ENCODE data around the gene SLMAP. TPM values are rescaled to one million over a fixed set of nuclear protein-coding genes. Genes with fewer than 3 reads are reported as not detected.
"Not testable (repeated sequence)": the region's sequence is repeated elsewhere in the genome, so short reads cannot be mapped to it uniquely, and the experiment has no call there.

Gene SLMAP
- polyA plus RNA-seq, 4 donors, result 24.7 to 39.8 (median 32.7) TPM

- peak; percentile 57 for FAIRE-seq
- Histone ChIP-seq H3K9me3 (ENCODE audit: control insufficient read depth in 2 of 2, insufficient read depth in 1 of 2, low read depth in 1 of 2, low read length in 1 of 2) (no peaks in the 10 kb centered on the region), H3K27ac (ENCODE audit: low read depth in 1 of 3, low read length in 2 of 3) (no peak overlapping the region), H3K27me3 (ENCODE audit: control insufficient read depth in 3 of 3, insufficient read depth in 3 of 3, low read length in 3 of 3) (no peaks in the 10 kb centered on the region), H3K4me3 (ENCODE audit: low read depth in 1 of 3, low read length in 3 of 3) (no peak overlapping the region), H3K4me1 (ENCODE audit: control insufficient read depth in 3 of 3, insufficient read depth in 2 of 3, low read depth in 1 of 3, low read length in 2 of 3) (no peaks in the 10 kb centered on the region), H3K36me3 (ENCODE audit: control insufficient read depth in 3 of 3, insufficient read depth in 2 of 3, low read depth in 1 of 3, low read length in 3 of 3) (peaks cover 0 to 31% (median 2%) of the 10 kb centered on the region in 3 donors)
- peak; percentile 8 to 31 for DNase-seq
- 91 to 97% (median 96%) methylated on average over 1 of the region's 1 CpG for WGBS, 3 donors
These were observed 96.8 kb downstream of the SLMAP start for GRCh38 chr3:57852896-57853295.

- peaks cover 0 to 36% (median 4%) of the 10 kb centered on the region in 3 donors for H3K36me3 ChIP-seq (ENCODE audit: control insufficient read depth in 3 of 3, insufficient read depth in 2 of 3, low read depth in 1 of 3, low read length in 3 of 3)
- no peaks in the 10 kb centered on the region for H3K9me3 ChIP-seq (ENCODE audit: control insufficient read depth in 2 of 2, insufficient read depth in 1 of 2, low read depth in 1 of 2, low read length in 1 of 2)
- no peaks in the 10 kb centered on the region for H3K4me1 ChIP-seq (ENCODE audit: control insufficient read depth in 3 of 3, insufficient read depth in 2 of 3, low read depth in 1 of 3, low read length in 2 of 3)
- H3K27ac ChIP-seq (ENCODE audit: low read depth in 1 of 3, low read length in 2 of 3), result no peak overlapping the region
- DNase-seq (no peak), FAIRE-seq (no peak)
- no peak overlapping the region for H3K4me3 ChIP-seq (ENCODE audit: low read depth in 1 of 3, low read length in 3 of 3)
- H3K27me3 ChIP-seq (ENCODE audit: control insufficient read depth in 3 of 3, insufficient read depth in 3 of 3, low read length in 3 of 3), result no peaks in the 10 kb centered on the region
- 85 to 100% (median 100%) methylated on average over 1 of the region's 1 CpG for WGBS, 3 donors
These were observed 99.2 kb downstream of the SLMAP start for GRCh38 chr3:57855281-57855680.

- no peak overlapping the region for H3K27ac ChIP-seq (ENCODE audit: low read depth in 1 of 3, low read length in 2 of 3)
- FAIRE-seq, result no peak
- no peak overlapping the region for H3K4me3 ChIP-seq (ENCODE audit: low read depth in 1 of 3, low read length in 3 of 3)
- H3K9me3 ChIP-seq (ENCODE audit: control insufficient read depth in 2 of 2, insufficient read depth in 1 of 2, low read depth in 1 of 2, low read length in 1 of 2), result no peaks in the 10 kb centered on the region
- peaks cover 0 to 31% (median 4%) of the 10 kb centered on the region in 3 donors for H3K36me3 ChIP-seq (ENCODE audit: control insufficient read depth in 3 of 3, insufficient read depth in 2 of 3, low read depth in 1 of 3, low read length in 3 of 3)
- no peaks in the 10 kb centered on the region for H3K4me1 ChIP-seq (ENCODE audit: control insufficient read depth in 3 of 3, insufficient read depth in 2 of 3, low read depth in 1 of 3, low read length in 2 of 3)
- no peaks in the 10 kb centered on the region for H3K27me3 ChIP-seq (ENCODE audit: control insufficient read depth in 3 of 3, insufficient read depth in 3 of 3, low read length in 3 of 3)
- no peak for DNase-seq
- WGBS, 3 donors, result 89 to 95% (median 91%) methylated on average over 4 of the region's 4 CpGs
These were observed 99.8 kb downstream of the SLMAP start for GRCh38 chr3:57855943-57856342.

- Histone ChIP-seq H3K27me3 (ENCODE audit: control insufficient read depth in 3 of 3, insufficient read depth in 3 of 3, low read length in 3 of 3) (no peaks in the 10 kb centered on the region), H3K9me3 (ENCODE audit: control insufficient read depth in 2 of 2, insufficient read depth in 1 of 2, low read depth in 1 of 2, low read length in 1 of 2) (no peaks in the 10 kb centered on the region), H3K36me3 (ENCODE audit: control insufficient read depth in 3 of 3, insufficient read depth in 2 of 3, low read depth in 1 of 3, low read length in 3 of 3) (peaks cover 0 to 27% (median 4%) of the 10 kb centered on the region in 3 donors), H3K27ac (ENCODE audit: low read depth in 1 of 3, low read length in 2 of 3) (no peak overlapping the region), H3K4me3 (ENCODE audit: low read depth in 1 of 3, low read length in 3 of 3) (no peak overlapping the region), H3K4me1 (ENCODE audit: control insufficient read depth in 3 of 3, insufficient read depth in 2 of 3, low read depth in 1 of 3, low read length in 2 of 3) (no peaks in the 10 kb centered on the region)
- DNase-seq (no peak), FAIRE-seq (no peak)
- WGBS, 3 donors, result 58 to 71% (median 62%) methylated on average over 2 of the region's 2 CpGs
These were observed 100.6 kb downstream of the SLMAP start for GRCh38 chr3:57856675-57857074.

GRCh38 chr3:57862894-57863293, 106.8 kb downstream of the SLMAP start:
- DNase-seq (no peak), FAIRE-seq (no peak)
- H3K9me3 ChIP-seq (ENCODE audit: control insufficient read depth in 2 of 2, insufficient read depth in 1 of 2, low read depth in 1 of 2, low read length in 1 of 2), result no peaks in the 10 kb centered on the region
- no peaks in the 10 kb centered on the region for H3K27me3 ChIP-seq (ENCODE audit: control insufficient read depth in 3 of 3, insufficient read depth in 3 of 3, low read length in 3 of 3)
- H3K27ac ChIP-seq (ENCODE audit: low read depth in 1 of 3, low read length in 2 of 3), result no peak overlapping the region
- no peaks in the 10 kb centered on the region for H3K4me1 ChIP-seq (ENCODE audit: control insufficient read depth in 3 of 3, insufficient read depth in 2 of 3, low read depth in 1 of 3, low read length in 2 of 3)
- no peak overlapping the region for H3K4me3 ChIP-seq (ENCODE audit: low read depth in 1 of 3, low read length in 3 of 3)
- H3K36me3 ChIP-seq (ENCODE audit: control insufficient read depth in 3 of 3, insufficient read depth in 2 of 3, low read depth in 1 of 3, low read length in 3 of 3), result peaks cover 5 to 27% (median 10%) of the 10 kb centered on the region in 3 donors

GRCh38 chr3:57863380-57863779, 107.3 kb downstream of the SLMAP start:
- WGBS, 3 donors, result 83 to 95% (median 91%) methylated on average over 2 of the region's 2 CpGs
- DNase-seq (no peak), FAIRE-seq (no peak)

GRCh38 chr3:57864853-57865252, 108.7 kb downstream of the SLMAP start:
- peak in 1 of 2 donors; percentile 25 for DNase-seq
- H3K36me3 ChIP-seq (ENCODE audit: control insufficient read depth in 3 of 3, insufficient read depth in 2 of 3, low read depth in 1 of 3, low read length in 3 of 3), result peaks cover 7 to 25% (median 10%) of the 10 kb centered on the region in 3 donors
- no peaks in the 10 kb centered on the region for H3K9me3 ChIP-seq (ENCODE audit: control insufficient read depth in 2 of 2, insufficient read depth in 1 of 2, low read depth in 1 of 2, low read length in 1 of 2)
- WGBS, 3 donors, result 15 to 31% (median 25%) methylated on average over 1 of the region's 1 CpG
- H3K27ac ChIP-seq (ENCODE audit: low read depth in 1 of 3, low read length in 2 of 3), result no peak overlapping the region
- no peaks in the 10 kb centered on the region for H3K27me3 ChIP-seq (ENCODE audit: control insufficient read depth in 3 of 3, insufficient read depth in 3 of 3, low read length in 3 of 3)
- no peak overlapping the region for H3K4me3 ChIP-seq (ENCODE audit: low read depth in 1 of 3, low read length in 3 of 3)
- no peaks in the 10 kb centered on the region for H3K4me1 ChIP-seq (ENCODE audit: control insufficient read depth in 3 of 3, insufficient read depth in 2 of 3, low read depth in 1 of 3, low read length in 2 of 3)
- peak; percentile 57 for FAIRE-seq

More at GRCh38 chr3:57863380-57863779, 107.3 kb downstream of the SLMAP start:
- H3K27me3 ChIP-seq (ENCODE audit: control insufficient read depth in 3 of 3, insufficient read depth in 3 of 3, low read length in 3 of 3), result no peaks in the 10 kb centered on the region
- H3K27ac ChIP-seq (ENCODE audit: low read depth in 1 of 3, low read length in 2 of 3), result no peak overlapping the region
- H3K9me3 ChIP-seq (ENCODE audit: control insufficient read depth in 2 of 2, insufficient read depth in 1 of 2, low read depth in 1 of 2, low read length in 1 of 2), result no peaks in the 10 kb centered on the region
- no peak overlapping the region for H3K4me3 ChIP-seq (ENCODE audit: low read depth in 1 of 3, low read length in 3 of 3)
- H3K36me3 ChIP-seq (ENCODE audit: control insufficient read depth in 3 of 3, insufficient read depth in 2 of 3, low read depth in 1 of 3, low read length in 3 of 3), result peaks cover 6 to 31% (median 10%) of the 10 kb centered on the region in 3 donors
- no peaks in the 10 kb centered on the region for H3K4me1 ChIP-seq (ENCODE audit: control insufficient read depth in 3 of 3, insufficient read depth in 2 of 3, low read depth in 1 of 3, low read length in 2 of 3)

GRCh38 chr3:57869110-57869509, 113.0 kb downstream of the SLMAP start:
- not testable (repeated sequence) for H3K27ac ChIP-seq (ENCODE audit: low read depth in 1 of 3, low read length in 2 of 3); H3K4me1 ChIP-seq (ENCODE audit: control insufficient read depth in 3 of 3, insufficient read depth in 2 of 3, low read depth in 1 of 3, low read length in 2 of 3); DNase-seq; H3K27me3 ChIP-seq (ENCODE audit: control insufficient read depth in 3 of 3, insufficient read depth in 3 of 3, low read length in 3 of 3); H3K9me3 ChIP-seq (ENCODE audit: control insufficient read depth in 2 of 2, insufficient read depth in 1 of 2, low read depth in 1 of 2, low read length in 1 of 2); FAIRE-seq; H3K4me3 ChIP-seq (ENCODE audit: low read depth in 1 of 3, low read length in 3 of 3)
- peaks cover 2 to 35% (median 7%) of the 10 kb centered on the region in 3 donors for H3K36me3 ChIP-seq (ENCODE audit: control insufficient read depth in 3 of 3, insufficient read depth in 2 of 3, low read depth in 1 of 3, low read length in 3 of 3)
- 89 to 100% (median 96%) methylated on average over 1 of the region's 1 CpG for WGBS, 3 donors

- H3K36me3 ChIP-seq (ENCODE audit: control insufficient read depth in 3 of 3, insufficient read depth in 2 of 3, low read depth in 1 of 3, low read length in 3 of 3), result peaks cover 0 to 32% (median 2%) of the 10 kb centered on the region in 3 donors
- no peak overlapping the region for H3K27ac ChIP-seq (ENCODE audit: low read depth in 1 of 3, low read length in 2 of 3)
- H3K27me3 ChIP-seq (ENCODE audit: control insufficient read depth in 3 of 3, insufficient read depth in 3 of 3, low read length in 3 of 3), result no peaks in the 10 kb centered on the region
- no peak overlapping the region for H3K4me3 ChIP-seq (ENCODE audit: low read depth in 1 of 3, low read length in 3 of 3)
- FAIRE-seq (no peak), DNase-seq (no peak)
- no peaks in the 10 kb centered on the region for H3K9me3 ChIP-seq (ENCODE audit: control insufficient read depth in 2 of 2, insufficient read depth in 1 of 2, low read depth in 1 of 2, low read length in 1 of 2)
- no peaks in the 10 kb centered on the region for H3K4me1 ChIP-seq (ENCODE audit: control insufficient read depth in 3 of 3, insufficient read depth in 2 of 3, low read depth in 1 of 3, low read length in 2 of 3)
- WGBS, 3 donors, result 89 to 97% (median 95%) methylated on average over 4 of the region's 4 CpGs
These were observed 116.5 kb downstream of the SLMAP start for GRCh38 chr3:57872606-57873005.
